SH-SY5Y (cell line): ENCODE results near the gene GPC5.

Experiments used
- GATA2 ChIP-seq: IDR thresholded peaks from 2 replicates; pipeline ENCODE4 v1.6.1; 2011; ENCODE audit warnings: mild to moderate bottlenecking, low read depth, low read length
- GATA3 ChIP-seq: IDR thresholded peaks from 2 replicates; pipeline ENCODE4 v1.6.1; 2011; ENCODE audit warnings: low read depth, mild to moderate bottlenecking, low read length, moderate library complexity

- no peak for TF ChIP-seq GATA2
- no peak for TF ChIP-seq GATA3
These were observed 1096.5 kb downstream of the GPC5 start for GRCh38 chr13:92494915-92495314.
